ENCODE measurements around the gene YEATS2. TPM values are rescaled to one million over a fixed set of nuclear protein-coding genes. Genes with fewer than 3 reads are reported as not detected.

The YEATS2 gene
- total RNA-seq, 4 donors from 2014 or later: 14.0 to 24.1 (median 16.3) TPM

GRCh38 chr3:183837894-183838293 is 140.3 kb downstream of the YEATS2 start:
- WGBS, 2 donors: 98 to 100% methylated on average over 3 of the region's 3 CpGs
- TF ChIP-seq CTCF (IDR thresholded peaks at IDR 0.05) (no peak), POLR2A (IDR thresholded peaks at IDR 0.05) (no peak)

GRCh38 chr3:183839751-183840150 is 142.2 kb downstream of the YEATS2 start:
- no peak for DNase-seq (ENCODE audit: low spot score in 2 of 2)
- intact Hi-C loops (cut with DNase I; ENCODE audit: low total_unique reads): no loop called here
- TF ChIP-seq POLR2A (IDR thresholded peaks at IDR 0.05): no peak
- TF ChIP-seq CTCF (IDR thresholded peaks at IDR 0.05): no peak
- H3K4me3 ChIP-seq (ENCODE audit: low read depth, poor library complexity, severe bottlenecking): no peak overlapping the region
- WGBS, 2 donors: 96% methylated on average over 4 of the region's 4 CpGs

More at GRCh38 chr3:183837894-183838293, 140.3 kb downstream of the YEATS2 start:
- no peak overlapping the region for H3K4me3 ChIP-seq (ENCODE audit: low read depth, poor library complexity, severe bottlenecking)
- intact Hi-C loops (cut with DNase I; ENCODE audit: low total_unique reads): no loop called here
- no peak for DNase-seq (ENCODE audit: low spot score in 2 of 2)

- H3K4me3 ChIP-seq (ENCODE audit: low read depth, poor library complexity, severe bottlenecking): no peak overlapping the region
- TF ChIP-seq CTCF (IDR thresholded peaks at IDR 0.05): no peak
- no peak for TF ChIP-seq POLR2A (IDR thresholded peaks at IDR 0.05)
- no peak for DNase-seq (ENCODE audit: low spot score in 2 of 2)
- WGBS, 2 donors: 48 to 60% methylated on average over 2 of the region's 2 CpGs
- intact Hi-C loops (cut with DNase I; ENCODE audit: low total_unique reads): no loop called here
Measured at GRCh38 chr3:183844606-183845005, 147.0 kb downstream of the YEATS2 start.

- no peak for DNase-seq (ENCODE audit: low spot score in 2 of 2)
- TF ChIP-seq POLR2A (IDR thresholded peaks at IDR 0.05) (no peak), CTCF (IDR thresholded peaks at IDR 0.05) (no peak)
- no peak overlapping the region for H3K4me3 ChIP-seq (ENCODE audit: low read depth, poor library complexity, severe bottlenecking)
- intact Hi-C loops (cut with DNase I; ENCODE audit: low total_unique reads): no loop called here
- WGBS, 2 donors: 63 to 67% methylated on average over 4 of the region's 4 CpGs
Measured at GRCh38 chr3:183845090-183845489, 147.5 kb downstream of the YEATS2 start.

GRCh38 chr3:183845608-183846288 is 148.2 kb downstream of the YEATS2 start:
- WGBS, 2 donors: 79 to 83% methylated on average over 13 of the region's 13 CpGs
- TF ChIP-seq CTCF (IDR thresholded peaks at IDR 0.05) (no peak), POLR2A (IDR thresholded peaks at IDR 0.05) (no peak)
- no peak for DNase-seq (ENCODE audit: low spot score in 2 of 2)
- intact Hi-C loops (cut with DNase I; ENCODE audit: low total_unique reads): no loop called here
- no peak overlapping the region for H3K4me3 ChIP-seq (ENCODE audit: low read depth, poor library complexity, severe bottlenecking)

All from lower leg skin (tissue), 4 donors.